OCI-LY7 (cell line): Measurements from ENCODE around the gene KIF7. TPM values are rescaled to one million over a fixed set of nuclear protein-coding genes. Genes with fewer than 3 reads are reported as not detected.

ENCODE experiments used
- BruUV-seq: library from RNA; stranded (reverse); fragments of 400-500 nt; replicated peaks from 2 replicates; lab custom pipeline; 2021; lab: Mats Ljungman, UMichigan
- CTCF ChIA-PET: fragments of 300-600 bp; sonication (Branson Sonifier 250); formaldehyde crosslinking; loops from one replicate; lab custom pipeline; 2022; ENCODE audit warnings: antibody characterized with exemption; ENCODE audit not compliant: unreplicated experiment; lab: Charles Lee
- POLR2A ChIA-PET: fragments of 300-600 bp; sonication (Branson Sonifier 250); formaldehyde crosslinking; loops from one replicate; lab custom pipeline; 2022; ENCODE audit warnings: antibody characterized with exemption; lab: Charles Lee
- DNase-seq: peaks from one replicate; pipeline ENCODE4 v3.0.0-alpha.2; 2015; ENCODE audit warnings: low spot score
- H2AFZ ChIP-seq: fragments of 200-600 bp; sonication (generic), shearing (Covaris generic); 2 replicates; pipeline ENCODE4 v1.6.1; 2014; ENCODE audit warnings: mild to moderate bottlenecking, antibody characterized with exemption, low read length, moderate library complexity
- H3K27ac ChIP-seq: fragments of 200-600 bp; sonication (generic); 2 replicates; pipeline ENCODE4 v1.5.1; 2014; ENCODE audit warnings: mixed run types, low read depth, mild to moderate bottlenecking, moderate library complexity, low read length, inconsistent platforms; ENCODE audit not compliant: poor library complexity, severe bottlenecking
- H3K36me3 ChIP-seq: fragments of 200-600 bp; sonication (generic); 2 replicates; pipeline ENCODE4 v1.6.1; 2014; ENCODE audit warnings: mild to moderate bottlenecking, antibody characterized with exemption, low read length, moderate library complexity, mixed read lengths; ENCODE audit not compliant: insufficient read depth
- H3K4me1 ChIP-seq: fragments of 200-600 bp; sonication (generic); 2 replicates; pipeline ENCODE4 v1.5.1; 2014; ENCODE audit warnings: mild to moderate bottlenecking, low read length; ENCODE audit not compliant: insufficient read depth, poor library complexity, severe bottlenecking
- H3K4me2 ChIP-seq: fragments of 200-600 bp; sonication (generic); 2 replicates; pipeline ENCODE4 v1.6.1; 2014; ENCODE audit warnings: mild to moderate bottlenecking, low read length
- H3K4me3 ChIP-seq: fragments of 200-600 bp; sonication (generic); 2 replicates; pipeline ENCODE4 v1.5.1; 2014; ENCODE audit warnings: mild to moderate bottlenecking, low read depth, low read length; ENCODE audit not compliant: poor library complexity, severe bottlenecking
- H3K79me2 ChIP-seq: fragments of 200-600 bp; sonication (generic); 2 replicates; pipeline ENCODE4 v1.6.1; 2016; ENCODE audit warnings: low read depth, mild to moderate bottlenecking, low read length, moderate library complexity, mixed read lengths; ENCODE audit not compliant: insufficient read depth
- H3K9me2 ChIP-seq: fragments of 200-600 bp; sonication (generic); 2 replicates; pipeline ENCODE4 v1.6.1; 2016; ENCODE audit warnings: mild to moderate bottlenecking, low read length, mixed read lengths; ENCODE audit not compliant: insufficient read depth
- H3K9me3 ChIP-seq: fragments of 200-600 bp; sonication (generic); 2 replicates; pipeline ENCODE4 v1.6.1; 2014; ENCODE audit warnings: mild to moderate bottlenecking, mixed run types, low read length, mixed read lengths
- H4K20me1 ChIP-seq: fragments of 200-600 bp; sonication (generic); 2 replicates; pipeline ENCODE4 v1.6.1; 2014; ENCODE audit warnings: mild to moderate bottlenecking, antibody characterized with exemption, low read length, moderate library complexity, mixed read lengths; ENCODE audit not compliant: insufficient read depth
- EZH2phosphoT487 ChIP-seq: fragments of 200-600 bp; sonication (generic); IDR thresholded peaks from 2 replicates; pipeline ENCODE4 v1.6.1; 2018; ENCODE audit warnings: low read depth, borderline replicate concordance, mild to moderate bottlenecking, mixed run types, antibody characterized with exemption, low read length, moderate library complexity, mixed read lengths
- intact Hi-C: fragments of 100-400 bp; cut with micrococcal nuclease; formaldehyde crosslinking; loops from one replicate; pipeline ENCODE4 v1.10.0; 2022; ENCODE audit not compliant: unreplicated experiment
- total RNA-seq, 2 experiments: library from RNA; depleted of rRNA in 1 of 2; stranded (reverse); fragments of >200 nt in 1 of 2; shearing (Covaris generic) in 1 of 2; gene quantifications; 2 replicates each; pipeline ENCODE4 v1.2.3, GENCODE V29; 2014 to 2022
- TF ChIP-seq, protein P1 (sequence below): fragments of 200-600 bp; sonication (generic); conservative IDR thresholded peaks from 2 replicates; pipeline ENCODE4 v1.5.1; 2014; ENCODE audit warnings: mild to moderate bottlenecking, antibody characterized with exemption, low read length, moderate library complexity, mixed read lengths

Gene KIF7
- total RNA-seq, 2 experiments from 2014 or later, result 0.10 TPM; not detected in 1

DNA sequence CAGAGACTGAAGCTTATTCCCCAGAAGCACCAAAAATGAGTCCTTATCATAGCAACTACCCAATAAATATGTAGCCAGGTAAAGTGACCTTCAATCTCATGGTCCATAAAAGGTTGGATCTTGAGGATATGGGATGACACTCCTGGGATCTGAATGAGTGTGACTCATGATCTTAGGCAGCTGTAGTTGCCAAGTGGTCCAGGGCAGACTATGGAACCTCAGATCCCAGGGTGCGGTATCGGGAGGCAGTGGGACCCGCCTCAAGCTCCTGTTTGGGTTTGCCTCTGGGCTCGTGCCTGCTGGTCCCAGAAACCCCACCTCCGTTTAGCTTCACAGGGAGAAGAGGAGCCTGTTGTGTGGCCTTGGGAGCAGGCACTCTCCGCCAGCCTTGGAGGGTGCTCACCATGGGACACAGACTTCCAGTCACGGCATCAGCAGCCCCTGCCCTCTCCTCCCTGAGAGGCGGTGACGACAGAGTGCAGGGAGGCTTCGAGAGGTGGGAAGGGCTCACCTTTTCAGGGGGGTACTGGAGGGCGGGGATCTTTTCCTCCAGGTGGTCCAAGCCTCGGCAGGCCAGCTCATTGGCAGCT is 15.8 kb upstream of the KIF7 start:
- H3K79me2 ChIP-seq, result no peaks in the 10 kb centered on the region
- CTCF ChIA-PET, result no interaction called here
- no peak overlapping the region for H3K4me3 ChIP-seq
- no peak for DNase-seq
- H3K4me1 ChIP-seq, result no peaks in the 10 kb centered on the region
- POLR2A ChIA-PET, result interaction anchor here (0.6 kb wide), 1 partner anchor 22 kb away, joined by 3 read pairs; no protein-coding TSS in a partner anchor
- H3K36me3 ChIP-seq, result no peaks in the 10 kb centered on the region
- H3K27ac ChIP-seq, result no peak overlapping the region
- H2AFZ ChIP-seq, result no peak overlapping the region
- no peaks in the 10 kb centered on the region for H3K9me3 ChIP-seq
- intact Hi-C loops, result no loop called here
- no TSS peak for BruUV-seq
- H3K9me2 ChIP-seq, result no peaks in the 10 kb centered on the region
- no peak overlapping the region for H3K4me2 ChIP-seq
- no peak for TF ChIP-seq EZH2phosphoT487
- TF ChIP-seq, protein P1, sequence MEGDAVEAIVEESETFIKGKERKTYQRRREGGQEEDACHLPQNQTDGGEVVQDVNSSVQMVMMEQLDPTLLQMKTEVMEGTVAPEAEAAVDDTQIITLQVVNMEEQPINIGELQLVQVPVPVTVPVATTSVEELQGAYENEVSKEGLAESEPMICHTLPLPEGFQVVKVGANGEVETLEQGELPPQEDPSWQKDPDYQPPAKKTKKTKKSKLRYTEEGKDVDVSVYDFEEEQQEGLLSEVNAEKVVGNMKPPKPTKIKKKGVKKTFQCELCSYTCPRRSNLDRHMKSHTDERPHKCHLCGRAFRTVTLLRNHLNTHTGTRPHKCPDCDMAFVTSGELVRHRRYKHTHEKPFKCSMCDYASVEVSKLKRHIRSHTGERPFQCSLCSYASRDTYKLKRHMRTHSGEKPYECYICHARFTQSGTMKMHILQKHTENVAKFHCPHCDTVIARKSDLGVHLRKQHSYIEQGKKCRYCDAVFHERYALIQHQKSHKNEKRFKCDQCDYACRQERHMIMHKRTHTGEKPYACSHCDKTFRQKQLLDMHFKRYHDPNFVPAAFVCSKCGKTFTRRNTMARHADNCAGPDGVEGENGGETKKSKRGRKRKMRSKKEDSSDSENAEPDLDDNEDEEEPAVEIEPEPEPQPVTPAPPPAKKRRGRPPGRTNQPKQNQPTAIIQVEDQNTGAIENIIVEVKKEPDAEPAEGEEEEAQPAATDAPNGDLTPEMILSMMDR, result no peak
- H4K20me1 ChIP-seq, result no peaks in the 10 kb centered on the region

- Histone ChIP-seq H3K9me2 (no peaks in the 10 kb centered on the region), H4K20me1 (no peaks in the 10 kb centered on the region), H3K4me1 (no peaks in the 10 kb centered on the region), H3K79me2 (no peaks in the 10 kb centered on the region), H2AFZ (no peak overlapping the region), H3K4me2 (no peak overlapping the region), H3K27ac (no peak overlapping the region), H3K36me3 (no peaks in the 10 kb centered on the region), H3K4me3 (no peak overlapping the region), H3K9me3 (no peaks in the 10 kb centered on the region)
- BruUV-seq, result no TSS peak
- POLR2A ChIA-PET, result no interaction called here
- intact Hi-C loops, result no loop called here
- TF ChIP-seq EZH2phosphoT487, result no peak
- TF ChIP-seq, protein P1, result no peak
- DNase-seq, result no peak
- CTCF ChIA-PET, result no interaction called here
These were observed 14.7 kb upstream of the KIF7 start for GRCh38 chr15:89669941-89670340.

DNA sequence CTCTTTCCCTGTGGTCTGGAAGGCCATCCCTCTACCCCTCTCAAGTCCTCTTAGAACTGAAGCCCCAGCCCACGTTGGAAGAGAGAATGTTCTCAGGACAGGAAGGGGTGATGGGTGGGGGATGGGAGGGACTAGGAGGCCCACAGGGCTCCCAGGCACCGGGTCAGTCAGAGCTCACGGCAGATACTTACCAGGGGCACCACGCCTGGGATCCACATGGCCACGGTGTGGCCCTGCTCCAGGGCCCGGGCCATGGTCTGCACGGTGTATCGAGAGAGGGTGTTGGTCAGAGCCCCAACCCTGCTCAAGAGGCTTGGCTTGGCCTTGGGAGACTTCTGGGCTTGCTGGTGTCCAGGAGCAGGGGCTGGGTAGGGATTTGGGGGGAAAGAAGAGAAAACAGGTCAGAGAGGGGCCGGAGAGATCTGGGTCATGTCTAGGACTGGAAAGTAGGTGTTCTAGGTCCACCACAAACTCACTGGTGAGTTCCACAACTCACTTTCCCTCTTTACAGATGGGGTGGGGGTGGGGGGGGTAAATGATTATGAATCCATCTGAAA is 14.1 kb upstream of the KIF7 start:
- BruUV-seq, result no TSS peak
- Histone ChIP-seq H3K4me2 (no peak overlapping the region), H3K9me2 (no peaks in the 10 kb centered on the region), H3K4me3 (no peak overlapping the region), H3K4me1 (no peaks in the 10 kb centered on the region), H4K20me1 (no peaks in the 10 kb centered on the region), H3K79me2 (no peaks in the 10 kb centered on the region), H3K36me3 (no peaks in the 10 kb centered on the region), H3K27ac (no peak overlapping the region), H3K9me3 (no peaks in the 10 kb centered on the region), H2AFZ (no peak overlapping the region)
- CTCF ChIA-PET, result no interaction called here
- intact Hi-C loops, result no loop called here
- no peak for DNase-seq
- TF ChIP-seq, protein P1, result no peak
- TF ChIP-seq EZH2phosphoT487, result no peak
- POLR2A ChIA-PET, result no interaction called here
